Nephron progenitor cell (in vitro differentiated cells): ENCODE data around the gene SLC2A14.
"Not testable (repeated sequence)": the region's sequence is repeated elsewhere in the genome, so short reads cannot be mapped to it uniquely, and the experiment has no call there.

Source experiments
- DNase-seq: peaks from one replicate; pipeline ENCODE4 v3.0.0; 2021
- H3K27ac Mint-ChIP-seq: 2 replicates; pipeline ENCODE4 v1.8.0; 2021; ENCODE audit warnings: mild to moderate bottlenecking, moderate library complexity, mixed read lengths
- H3K27me3 Mint-ChIP-seq: 2 replicates; pipeline ENCODE4 v1.8.0; 2021; ENCODE audit warnings: mild to moderate bottlenecking, low read depth, mixed read lengths; ENCODE audit not compliant: poor library complexity
- H3K36me3 Mint-ChIP-seq: 2 replicates; pipeline ENCODE4 v1.8.0; 2021; ENCODE audit warnings: low read depth, mixed read lengths
- H3K4me1 Mint-ChIP-seq: 2 replicates; pipeline ENCODE4 v1.8.0; 2021; ENCODE audit warnings: mixed read lengths
- H3K4me3 Mint-ChIP-seq: 2 replicates; pipeline ENCODE4 v1.8.0; 2021; ENCODE audit warnings: mild to moderate bottlenecking, moderate library complexity, mixed read lengths
- H3K9me3 Mint-ChIP-seq: 2 replicates; pipeline ENCODE4 v1.8.0; 2021; ENCODE audit warnings: mild to moderate bottlenecking, moderate library complexity, mixed read lengths
- TF ChIP-seq, protein P1 (sequence below): fragments of 200-600 bp; sonication (generic); IDR thresholded peaks from 2 replicates; pipeline ENCODE4 v1.5.0; 2021; ENCODE audit warnings: antibody characterized with exemption

The SLC2A14 gene

DNA sequence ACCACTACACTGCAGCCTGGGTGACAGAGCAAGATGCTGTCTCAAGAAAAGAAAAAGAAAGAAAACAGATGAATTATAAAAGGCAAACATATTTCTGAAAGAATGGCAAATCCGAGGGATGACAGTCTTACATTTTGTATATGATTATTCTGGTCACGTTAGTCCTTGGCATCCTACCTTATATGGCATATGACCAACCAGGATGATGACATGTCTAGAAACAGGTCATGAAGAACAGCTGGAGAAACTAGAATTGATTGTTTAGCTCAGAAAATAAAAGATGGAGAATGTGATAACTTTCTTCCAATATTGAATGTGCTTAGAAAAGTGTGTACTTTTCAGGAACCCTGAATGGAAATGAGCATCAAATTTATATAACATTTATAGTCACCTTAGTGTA, 19.2 kb downstream of the SLC2A14 start:
- no peak overlapping the region for H3K4me3 Mint-ChIP-seq
- H3K36me3 Mint-ChIP-seq: no peaks in the 10 kb centered on the region
- H3K27me3 Mint-ChIP-seq: peaks cover 3% of the 10 kb centered on the region
- H3K4me1 Mint-ChIP-seq: peaks cover 12% of the 10 kb centered on the region
- no peaks in the 10 kb centered on the region for H3K9me3 Mint-ChIP-seq
- TF ChIP-seq, protein P1, sequence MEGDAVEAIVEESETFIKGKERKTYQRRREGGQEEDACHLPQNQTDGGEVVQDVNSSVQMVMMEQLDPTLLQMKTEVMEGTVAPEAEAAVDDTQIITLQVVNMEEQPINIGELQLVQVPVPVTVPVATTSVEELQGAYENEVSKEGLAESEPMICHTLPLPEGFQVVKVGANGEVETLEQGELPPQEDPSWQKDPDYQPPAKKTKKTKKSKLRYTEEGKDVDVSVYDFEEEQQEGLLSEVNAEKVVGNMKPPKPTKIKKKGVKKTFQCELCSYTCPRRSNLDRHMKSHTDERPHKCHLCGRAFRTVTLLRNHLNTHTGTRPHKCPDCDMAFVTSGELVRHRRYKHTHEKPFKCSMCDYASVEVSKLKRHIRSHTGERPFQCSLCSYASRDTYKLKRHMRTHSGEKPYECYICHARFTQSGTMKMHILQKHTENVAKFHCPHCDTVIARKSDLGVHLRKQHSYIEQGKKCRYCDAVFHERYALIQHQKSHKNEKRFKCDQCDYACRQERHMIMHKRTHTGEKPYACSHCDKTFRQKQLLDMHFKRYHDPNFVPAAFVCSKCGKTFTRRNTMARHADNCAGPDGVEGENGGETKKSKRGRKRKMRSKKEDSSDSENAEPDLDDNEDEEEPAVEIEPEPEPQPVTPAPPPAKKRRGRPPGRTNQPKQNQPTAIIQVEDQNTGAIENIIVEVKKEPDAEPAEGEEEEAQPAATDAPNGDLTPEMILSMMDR: no peak
- no peak for DNase-seq
- no peak overlapping the region for H3K27ac Mint-ChIP-seq

DNA sequence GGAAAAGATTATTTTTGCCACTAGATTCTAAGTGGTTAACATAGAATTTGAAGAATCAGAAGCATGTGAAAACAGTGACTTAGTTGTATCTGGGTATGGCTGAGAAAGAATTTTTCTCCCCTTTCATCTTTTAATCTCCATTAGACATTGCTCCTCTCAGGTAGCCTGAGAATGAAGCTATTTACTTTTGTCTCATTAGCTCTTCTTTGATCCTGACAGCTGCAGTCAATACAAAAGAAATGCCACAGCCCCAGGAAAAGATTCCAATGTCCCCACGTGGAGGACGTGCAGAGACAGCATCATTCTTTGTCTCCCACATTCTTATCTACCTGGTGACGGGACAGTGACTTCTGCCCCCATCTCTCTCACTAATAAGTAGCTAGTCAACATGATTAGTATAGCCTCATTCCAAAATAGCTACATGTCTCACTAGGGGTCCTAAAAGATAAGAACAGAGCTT, 21.1 kb downstream of the SLC2A14 start:
- not testable (repeated sequence) for H3K27ac Mint-ChIP-seq, DNase-seq, H3K9me3 Mint-ChIP-seq, H3K27me3 Mint-ChIP-seq, H3K4me3 Mint-ChIP-seq, H3K36me3 Mint-ChIP-seq
- peaks cover 21% of the 10 kb centered on the region for H3K4me1 Mint-ChIP-seq

DNA sequence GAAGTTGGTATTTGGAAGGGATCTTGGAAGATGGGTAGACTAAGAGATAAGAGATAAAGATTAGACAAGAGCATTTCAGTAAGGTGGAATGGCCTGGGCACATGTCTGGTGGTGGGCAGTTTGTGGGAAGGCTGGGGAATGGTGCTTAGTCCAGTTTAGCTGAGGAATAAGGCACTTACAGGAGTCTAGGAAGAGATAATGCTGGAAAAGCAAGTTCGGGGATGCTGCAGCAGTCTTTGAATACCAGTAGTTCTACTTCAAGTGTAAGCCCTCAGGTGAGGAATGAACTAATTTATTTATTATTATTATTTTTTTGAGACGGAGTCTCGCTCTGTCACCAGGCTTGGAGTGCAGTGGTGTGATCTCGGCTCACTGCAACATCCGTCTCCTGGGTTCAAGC, 22.6 kb downstream of the SLC2A14 start:
- peaks cover 21% of the 10 kb centered on the region for H3K4me1 Mint-ChIP-seq
- not testable (repeated sequence) for H3K27me3 Mint-ChIP-seq

DNA sequence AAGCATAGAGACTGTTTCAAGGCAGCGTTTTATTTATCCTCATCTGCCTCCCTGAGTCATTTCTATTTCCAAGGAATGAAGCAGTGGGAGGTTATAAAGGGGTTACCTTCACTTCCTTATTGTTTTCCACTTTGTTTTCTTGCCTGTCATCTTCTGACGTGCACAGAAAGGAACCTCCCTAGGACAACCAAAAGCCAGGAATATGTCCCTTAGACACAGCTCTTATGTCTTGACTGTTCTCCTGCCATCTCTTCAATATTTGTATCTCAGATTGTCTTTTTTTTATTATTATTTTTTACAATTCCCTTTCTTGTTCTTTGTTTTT, 24.7 kb downstream of the SLC2A14 start:
- DNase-seq, H3K9me3 Mint-ChIP-seq, H3K27ac Mint-ChIP-seq, H3K36me3 Mint-ChIP-seq, H3K27me3 Mint-ChIP-seq, H3K4me3 Mint-ChIP-seq: not testable (repeated sequence)
- peaks cover 28% of the 10 kb centered on the region for H3K4me1 Mint-ChIP-seq

More for the DNA sequence above, 22.6 kb downstream of the SLC2A14 start:
- not testable (repeated sequence) for H3K9me3 Mint-ChIP-seq, H3K4me3 Mint-ChIP-seq, DNase-seq, H3K27ac Mint-ChIP-seq, H3K36me3 Mint-ChIP-seq

DNA sequence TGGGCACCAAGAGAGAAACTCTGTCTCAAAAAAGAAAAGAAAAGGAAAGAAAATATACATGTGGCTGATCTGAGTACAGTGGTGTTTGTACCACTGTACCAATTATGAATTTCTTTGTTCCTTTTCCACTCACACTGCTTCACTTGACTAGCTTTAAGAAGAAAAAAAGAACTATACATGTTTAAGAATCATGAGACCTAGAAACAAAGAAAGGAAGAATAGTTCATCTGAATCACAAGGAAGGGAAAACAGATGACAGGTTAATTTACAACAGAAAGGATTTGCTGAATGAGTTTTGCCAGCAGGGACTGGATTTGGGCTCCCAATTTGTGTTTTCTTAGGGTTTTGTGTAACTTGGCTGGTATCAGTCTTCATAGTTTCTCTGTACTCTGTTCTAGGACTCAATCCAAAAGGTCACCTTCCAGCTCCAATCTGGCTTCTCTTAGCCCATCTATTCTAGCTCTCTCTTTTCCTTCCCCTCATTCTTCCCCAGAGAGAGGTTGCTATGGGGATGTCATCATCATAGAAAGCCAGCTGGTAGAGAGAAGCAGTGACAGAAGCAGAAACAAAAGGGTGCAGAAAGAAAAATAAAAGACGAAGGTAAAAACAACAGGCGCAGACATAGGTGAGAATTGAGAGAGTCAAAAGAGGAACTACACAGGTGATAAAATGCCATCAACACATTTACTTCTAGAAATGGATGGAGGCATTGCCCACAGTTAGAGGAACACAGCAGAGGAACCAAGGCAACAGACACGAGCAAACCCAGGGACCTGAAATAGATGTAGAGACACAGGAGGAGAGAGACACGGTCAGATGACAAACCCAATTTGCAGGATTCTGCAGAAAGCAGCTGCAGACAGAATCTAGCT, 25.3 kb downstream of the SLC2A14 start:
- H3K4me3 Mint-ChIP-seq, DNase-seq, H3K9me3 Mint-ChIP-seq, H3K27me3 Mint-ChIP-seq, H3K36me3 Mint-ChIP-seq: not testable (repeated sequence)
- H3K27ac Mint-ChIP-seq: peak overlapping the region; percentile 43
- H3K4me1 Mint-ChIP-seq: peaks cover 31% of the 10 kb centered on the region

DNA sequence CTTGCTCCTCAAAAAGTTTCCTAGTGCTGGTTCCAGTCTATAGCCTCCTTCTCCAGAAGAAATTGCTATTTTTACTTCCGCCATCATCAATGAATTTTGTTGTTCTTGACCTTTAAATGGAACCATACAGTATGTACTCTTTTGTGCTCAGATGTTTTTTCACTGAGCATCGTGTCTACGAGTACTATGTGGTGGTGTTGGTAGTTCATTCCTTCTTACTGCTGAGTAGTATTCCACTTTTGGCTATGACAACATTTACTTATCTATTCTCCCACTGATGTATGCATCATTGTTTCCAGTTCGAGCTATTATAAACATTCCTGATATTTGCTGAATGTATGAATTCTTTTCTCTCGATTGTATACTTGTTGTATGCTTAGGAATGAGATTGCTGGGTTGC, 28.6 kb downstream of the SLC2A14 start:
- Mint-ChIP-seq H3K27ac (no peak overlapping the region), H3K36me3 (no peaks in the 10 kb centered on the region), H3K27me3 (no peaks in the 10 kb centered on the region), H3K4me1 (peaks cover 33% of the 10 kb centered on the region), H3K4me3 (no peak overlapping the region), H3K9me3 (no peaks in the 10 kb centered on the region)
- no peak for DNase-seq
- TF ChIP-seq, protein P1: no peak

DNA sequence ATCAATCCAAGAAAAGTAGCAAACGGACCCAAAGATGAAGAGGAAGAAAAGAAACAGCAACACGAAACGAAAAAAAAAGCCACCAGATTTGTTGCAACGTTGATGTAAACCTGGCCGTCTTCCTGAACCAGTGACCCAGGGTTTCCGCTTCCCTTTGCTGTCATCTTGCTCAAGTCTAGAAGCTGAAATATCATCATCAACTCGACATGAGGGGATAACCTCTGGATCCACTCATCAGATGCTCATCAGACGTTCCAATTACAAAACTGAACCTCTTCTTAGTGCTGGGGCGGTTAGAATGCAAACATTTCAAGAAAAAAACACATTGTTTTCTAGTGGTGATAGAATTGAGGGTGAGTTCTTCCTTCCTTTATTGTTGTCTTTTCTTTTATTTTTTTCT, 29.1 kb downstream of the SLC2A14 start:
- Mint-ChIP-seq H3K4me3 (peak overlapping the region; percentile 14), H3K4me1 (peaks cover 35% of the 10 kb centered on the region)
- not testable (repeated sequence) for H3K9me3 Mint-ChIP-seq, DNase-seq, H3K36me3 Mint-ChIP-seq, H3K27ac Mint-ChIP-seq, H3K27me3 Mint-ChIP-seq

DNA sequence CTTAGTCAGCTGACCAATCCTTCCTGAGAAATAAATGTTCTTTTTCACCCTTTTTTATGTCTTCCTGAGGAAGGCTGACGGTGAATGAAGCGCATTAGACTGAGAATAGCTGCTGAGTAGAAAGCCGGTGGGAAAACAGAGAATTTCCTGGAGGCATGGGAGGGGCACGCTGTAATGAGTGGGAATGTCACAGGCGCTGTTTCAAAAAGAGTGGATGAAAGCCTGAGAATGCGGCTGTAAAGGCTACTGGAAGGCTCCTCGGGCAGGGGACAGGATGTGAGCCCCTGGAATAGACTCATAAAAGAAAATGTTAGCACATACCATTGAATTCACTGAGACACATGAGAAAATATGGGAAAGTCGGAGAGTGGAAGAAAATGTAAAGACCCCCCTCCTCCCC, 29.6 kb downstream of the SLC2A14 start:
- H3K36me3 Mint-ChIP-seq, H3K9me3 Mint-ChIP-seq, H3K27me3 Mint-ChIP-seq, H3K4me3 Mint-ChIP-seq, H3K27ac Mint-ChIP-seq, DNase-seq: not testable (repeated sequence)
- H3K4me1 Mint-ChIP-seq: peaks cover 35% of the 10 kb centered on the region

DNA sequence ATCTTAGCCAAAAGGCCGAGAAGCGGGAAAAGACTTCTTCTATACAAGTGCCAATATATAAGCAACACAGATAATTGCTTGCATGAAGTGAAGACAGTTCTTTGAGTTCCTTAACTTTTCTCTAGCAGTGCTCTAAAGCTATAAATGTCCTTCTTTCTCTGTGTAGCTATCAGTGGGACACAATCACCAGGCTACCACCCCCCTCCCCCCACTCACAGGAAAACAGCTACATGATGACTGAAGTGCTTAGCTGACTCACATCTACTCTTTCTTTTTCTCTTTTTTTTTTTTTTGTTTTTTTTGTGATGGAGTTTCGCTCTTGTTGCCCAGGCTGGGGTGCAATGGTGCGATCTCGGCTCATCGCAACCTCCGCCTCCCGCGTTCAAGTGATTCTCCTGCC, 30.3 kb downstream of the SLC2A14 start:
- H3K4me3 Mint-ChIP-seq, H3K36me3 Mint-ChIP-seq, H3K9me3 Mint-ChIP-seq, H3K27ac Mint-ChIP-seq, H3K27me3 Mint-ChIP-seq, DNase-seq: not testable (repeated sequence)
- H3K4me1 Mint-ChIP-seq: peaks cover 31% of the 10 kb centered on the region

DNA sequence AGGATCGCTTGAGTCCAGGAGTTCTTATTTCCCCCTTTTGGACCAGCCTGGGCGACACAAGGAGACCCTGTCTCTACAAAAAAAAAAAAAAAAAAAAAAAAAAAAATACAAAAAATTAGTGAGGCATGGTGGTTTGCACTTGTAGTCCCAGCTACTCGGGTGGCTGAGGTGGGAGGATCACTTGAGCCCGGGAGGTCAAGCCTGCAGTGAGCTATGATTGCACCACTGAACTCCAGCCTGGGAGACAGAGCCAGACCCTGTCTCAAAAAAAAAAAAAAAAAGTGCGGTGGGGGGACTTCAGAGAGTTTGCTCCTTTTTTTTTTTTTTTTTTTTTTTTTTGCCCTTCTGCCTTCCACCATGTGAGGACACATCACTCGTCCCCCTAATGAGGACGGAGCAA, 32.9 kb downstream of the SLC2A14 start:
- DNase-seq, H3K36me3 Mint-ChIP-seq, H3K9me3 Mint-ChIP-seq, H3K4me3 Mint-ChIP-seq, H3K27ac Mint-ChIP-seq, H3K27me3 Mint-ChIP-seq: not testable (repeated sequence)
- H3K4me1 Mint-ChIP-seq: peaks cover 31% of the 10 kb centered on the region

DNA sequence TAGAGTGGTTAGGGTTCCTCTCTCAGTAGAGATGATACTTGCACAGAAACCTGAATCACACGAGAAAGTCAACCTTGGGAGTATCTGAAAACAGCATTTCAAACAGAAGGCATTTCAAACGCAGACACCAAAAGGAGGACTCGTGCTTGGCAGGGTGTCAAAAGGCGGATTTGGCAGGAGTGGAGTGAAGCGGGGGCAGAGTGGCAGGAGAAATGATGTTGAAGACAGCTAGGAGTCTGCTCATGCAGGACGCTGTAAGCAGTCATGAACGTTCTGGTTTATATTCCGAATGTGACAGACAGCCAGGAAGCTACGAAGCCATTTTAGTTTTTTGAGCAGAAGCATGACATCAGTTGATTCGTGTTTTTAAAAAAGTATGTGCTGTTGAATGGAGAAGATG, 33.5 kb downstream of the SLC2A14 start:
- H3K27ac Mint-ChIP-seq: not testable (repeated sequence)

More for the DNA sequence above, 33.5 kb downstream of the SLC2A14 start:
- not testable (repeated sequence) for DNase-seq, H3K36me3 Mint-ChIP-seq, H3K4me3 Mint-ChIP-seq, H3K27me3 Mint-ChIP-seq, H3K9me3 Mint-ChIP-seq
- H3K4me1 Mint-ChIP-seq: peaks cover 31% of the 10 kb centered on the region
